HG03039 (cell line): ENCODE results near the gene DAPK2.
"Not testable (repeated sequence)": the region's sequence is repeated elsewhere in the genome, so short reads cannot be mapped to it uniquely, and the experiment has no call there.

Experiments used
- ATAC-seq: cut with Tn5 transposase; IDR thresholded peaks from one replicate; pipeline ENCODE4 v1.9.1; 2021; ENCODE audit warnings: mild to moderate bottlenecking, moderate library complexity; ENCODE audit not compliant: unreplicated experiment

Gene DAPK2

DNA sequence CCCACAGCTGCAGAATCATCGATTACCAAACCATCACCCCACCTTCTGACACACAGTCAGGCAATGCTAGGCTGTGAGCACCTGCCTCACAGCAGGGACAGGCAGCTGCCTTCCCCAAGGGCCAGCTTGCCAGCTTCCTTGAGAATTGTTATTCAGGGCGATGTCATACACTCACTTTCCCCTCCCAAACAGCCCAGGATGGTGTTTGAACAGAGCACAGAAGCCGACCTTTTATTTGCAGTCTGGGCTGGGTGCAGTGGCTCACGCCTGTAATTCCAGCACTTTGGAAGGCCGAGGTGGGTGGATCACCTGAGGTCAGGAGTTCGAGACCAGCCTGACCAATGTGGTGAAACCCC lies 128.0 kb downstream of the DAPK2 start:
- ATAC-seq: no peak

DNA sequence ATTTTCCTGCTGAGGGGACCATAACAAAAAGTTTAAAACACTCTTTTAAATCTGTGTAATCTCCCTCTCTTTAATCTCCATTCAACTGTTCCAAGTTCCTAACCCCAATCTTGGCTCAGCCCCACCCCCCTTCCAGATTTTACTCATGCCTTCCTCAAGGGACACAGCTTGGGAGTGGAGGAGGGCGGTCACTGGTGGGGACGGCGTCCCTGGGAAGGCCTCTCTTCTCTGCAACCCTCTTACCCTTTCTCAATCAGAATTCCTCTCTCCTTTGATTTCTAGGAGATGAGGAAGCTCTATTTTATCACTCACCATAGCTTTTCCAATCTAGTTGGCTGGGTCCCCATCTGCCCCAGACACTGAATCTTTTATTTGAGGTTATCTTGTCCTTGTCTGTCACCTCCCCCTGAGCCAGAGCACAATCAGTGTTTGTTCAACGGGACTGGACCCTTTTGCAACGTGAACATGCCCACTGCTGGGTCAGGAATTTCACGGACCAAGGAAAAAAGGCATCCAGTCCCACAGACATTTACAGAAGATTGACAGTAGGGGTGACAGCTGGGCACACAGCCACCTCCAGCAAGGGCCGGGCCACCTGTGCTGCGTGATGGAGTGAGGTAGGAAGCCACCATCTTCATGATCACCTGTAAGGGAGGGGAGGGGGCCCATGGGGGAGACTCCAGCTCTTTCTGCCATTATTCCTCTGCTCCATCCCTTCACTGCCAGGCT lies 128.5 kb downstream of the DAPK2 start:
- no peak for ATAC-seq

GRCh38 chr15:63915873-63916771 lies 130.2 kb downstream of the DAPK2 start:
- ATAC-seq: no peak

DNA sequence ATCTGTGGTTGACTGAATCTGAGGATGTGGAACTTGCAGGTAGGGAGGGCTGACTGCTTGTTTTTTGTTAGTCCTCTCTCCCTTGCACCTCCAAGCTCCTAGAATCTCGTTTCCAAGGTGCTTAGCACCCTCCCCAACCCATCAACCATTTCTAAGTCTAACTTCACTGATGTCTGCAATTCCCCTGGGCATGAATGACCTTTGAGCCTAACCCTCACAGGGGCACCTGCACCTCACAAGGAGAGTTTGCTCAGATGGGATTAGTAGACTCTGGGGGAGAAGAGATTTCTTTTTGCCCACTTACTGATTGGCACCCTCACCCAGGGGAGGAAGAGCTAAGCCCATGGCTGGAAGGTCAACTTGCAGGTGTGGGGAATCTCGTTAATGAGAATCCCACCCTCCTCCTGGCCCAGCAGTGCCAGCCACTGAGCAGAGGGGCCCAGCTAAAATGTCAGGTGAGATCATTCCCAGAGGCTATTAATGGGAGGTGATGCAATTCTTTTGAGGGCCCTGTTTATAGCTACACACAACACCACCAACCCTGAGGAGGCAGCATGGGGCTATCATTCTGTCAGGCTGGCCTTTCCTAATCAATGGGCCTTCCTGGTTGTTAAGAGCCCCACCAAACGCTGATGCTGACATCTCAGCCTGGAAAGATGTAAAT lies 130.9 kb downstream of the DAPK2 start:
- ATAC-seq: no peak

DNA sequence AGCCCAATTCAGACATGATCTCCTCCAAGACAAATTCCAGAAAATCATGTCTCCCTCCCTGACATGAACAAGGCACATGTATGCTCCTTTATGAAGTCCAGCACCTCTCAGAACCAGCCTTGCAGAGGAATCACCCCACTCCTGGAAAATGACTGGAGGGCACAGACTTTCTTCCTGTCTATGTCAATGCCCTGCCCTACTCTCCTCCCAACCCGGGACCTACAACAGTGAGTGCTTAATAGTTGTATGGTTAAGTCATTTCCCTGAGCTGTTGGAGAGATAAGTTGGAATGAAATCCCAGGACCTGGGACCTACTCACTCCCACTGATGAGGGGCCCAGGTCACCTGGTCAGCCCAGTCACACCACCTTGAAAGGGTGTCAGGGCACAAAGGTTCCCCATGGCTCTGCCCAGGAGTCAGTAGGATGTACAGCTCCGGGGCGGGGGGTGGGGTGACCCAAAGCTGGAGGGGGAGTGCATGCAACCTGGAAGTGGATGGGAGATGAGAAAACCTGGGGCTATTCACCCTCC lies 132.4 kb downstream of the DAPK2 start:
- ATAC-seq: no peak

GRCh38 chr15:63913336-63913735 lies 132.9 kb downstream of the DAPK2 start:
- no peak for ATAC-seq

- ATAC-seq: no peak
Measured at GRCh38 chr15:63912061-63912615, 134.1 kb downstream of the DAPK2 start.

- ATAC-seq: no peak
Measured at GRCh38 chr15:63911160-63911559, 135.1 kb downstream of the DAPK2 start.

DNA sequence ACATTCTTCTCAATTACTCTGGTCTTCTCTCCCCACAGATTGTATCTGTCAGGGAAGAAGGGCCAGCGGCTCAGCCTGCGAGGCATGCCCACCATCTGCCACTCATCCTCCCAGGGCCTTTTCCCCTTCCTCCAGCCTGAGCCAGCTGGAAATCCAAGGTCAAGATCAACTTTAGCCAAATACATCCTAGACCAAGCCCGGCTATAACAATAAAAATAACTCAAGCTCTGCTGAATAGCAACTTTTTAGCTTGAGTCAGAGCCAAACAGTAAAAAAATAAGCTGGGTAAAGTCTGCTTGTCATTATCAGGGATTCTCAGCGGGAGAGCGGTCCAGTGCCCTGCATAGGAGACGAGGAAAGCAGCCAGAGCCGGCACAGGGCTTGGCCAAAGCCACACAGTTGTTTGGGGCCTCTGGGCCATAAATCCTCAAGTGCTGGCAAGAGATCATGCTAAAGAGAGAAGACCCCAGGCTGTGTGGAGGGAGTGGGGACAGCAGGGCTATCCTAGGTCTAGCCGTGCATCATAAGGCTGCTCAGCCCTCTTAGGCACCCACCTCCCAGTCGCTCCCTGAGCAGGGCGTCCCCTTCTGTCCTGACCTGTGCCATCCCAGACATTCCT lies 136.4 kb downstream of the DAPK2 start:
- no peak for ATAC-seq

DNA sequence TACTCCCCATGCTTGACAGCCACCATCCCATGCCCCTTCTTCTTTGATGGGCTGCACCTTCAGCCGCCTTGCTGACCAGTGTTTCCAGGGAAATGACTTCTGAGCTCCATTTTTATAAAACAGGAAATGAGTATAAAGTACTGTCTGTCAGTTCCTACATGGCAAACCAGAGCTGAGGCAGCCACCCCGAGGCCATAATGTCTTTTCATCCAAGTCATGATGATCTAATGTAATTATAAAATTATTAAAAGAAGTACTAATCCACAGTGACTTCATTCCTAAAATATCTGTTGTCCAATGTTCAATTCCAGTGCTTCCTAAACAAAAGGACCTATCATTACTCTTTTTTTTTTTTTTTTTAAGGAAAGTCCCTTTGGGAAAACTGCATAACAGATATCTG lies 137.3 kb downstream of the DAPK2 start:
- ATAC-seq: no peak

- ATAC-seq: no peak
Measured at GRCh38 chr15:63908281-63908680, 138.0 kb downstream of the DAPK2 start.

- no peak for ATAC-seq
Measured at GRCh38 chr15:63907521-63907920, 138.8 kb downstream of the DAPK2 start.

DNA sequence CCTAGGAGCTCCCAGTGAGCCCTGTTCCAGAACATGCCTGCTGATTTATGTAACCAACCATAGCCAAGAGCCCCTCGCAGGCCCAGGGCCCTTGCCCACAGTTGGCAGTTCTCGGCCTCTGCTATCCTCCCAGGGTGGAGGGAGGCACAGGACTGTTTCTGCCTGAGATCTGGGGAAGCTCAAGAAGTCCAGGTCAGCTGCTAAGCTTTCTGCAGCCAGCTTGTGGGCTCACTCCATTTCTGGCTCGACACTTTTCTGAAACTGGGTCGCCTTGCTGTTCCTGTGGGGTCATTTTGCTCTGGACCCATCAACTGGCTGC lies 140.1 kb downstream of the DAPK2 start:
- no peak for ATAC-seq

DNA sequence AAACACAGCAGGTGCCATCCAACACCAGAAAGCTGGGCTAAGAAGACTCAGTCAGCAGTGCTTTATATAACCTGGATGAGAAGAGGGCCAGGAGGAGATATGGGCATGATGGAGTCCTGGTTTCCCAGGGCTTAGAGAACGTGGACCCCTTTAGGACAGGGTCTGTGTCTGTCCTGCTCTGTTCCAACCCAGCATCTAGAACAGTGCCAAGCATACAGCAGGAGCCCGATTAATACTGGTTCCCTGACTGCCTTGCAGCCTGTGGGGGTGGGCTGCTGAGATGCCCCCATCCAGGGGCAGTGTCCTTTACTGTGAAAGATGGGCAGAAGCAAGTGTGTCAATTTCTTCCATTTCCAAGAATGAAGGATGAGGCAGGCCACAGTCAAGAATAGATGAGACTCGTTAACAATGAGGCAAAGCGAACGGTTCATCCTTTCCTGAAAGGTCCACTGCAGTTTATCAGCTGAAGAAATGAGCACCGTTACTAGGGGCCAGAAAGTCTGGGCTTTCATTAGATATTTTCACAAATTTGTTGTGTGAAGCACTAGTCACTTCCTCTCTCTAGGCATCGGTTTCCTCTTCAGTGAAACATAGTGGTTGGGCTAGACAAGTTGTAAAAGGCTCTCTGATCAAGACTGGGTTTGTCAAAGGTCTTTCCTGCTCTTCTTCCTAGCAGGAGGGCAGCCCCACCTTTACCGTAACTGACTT lies 140.6 kb downstream of the DAPK2 start:
- no peak for ATAC-seq

DNA sequence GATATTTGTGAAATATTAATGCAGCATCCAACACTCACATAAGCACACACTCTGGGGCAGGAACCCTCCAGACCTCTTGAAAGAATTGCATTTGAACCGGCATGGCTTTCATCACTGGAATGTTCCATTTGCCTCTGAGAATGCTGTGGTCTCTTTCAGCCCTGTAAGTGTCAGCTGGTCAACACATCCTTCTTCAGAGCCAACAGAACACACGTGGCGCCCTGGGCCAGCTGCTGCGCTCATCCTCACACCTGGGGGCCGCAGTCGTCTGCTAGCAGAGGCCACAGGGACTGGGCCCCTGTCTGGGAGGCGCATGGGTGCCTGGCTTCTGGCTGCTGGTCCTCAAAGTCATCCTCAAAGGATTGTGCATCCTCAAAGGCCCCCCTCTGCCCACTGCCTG lies 141.2 kb downstream of the DAPK2 start:
- no peak for ATAC-seq

DNA sequence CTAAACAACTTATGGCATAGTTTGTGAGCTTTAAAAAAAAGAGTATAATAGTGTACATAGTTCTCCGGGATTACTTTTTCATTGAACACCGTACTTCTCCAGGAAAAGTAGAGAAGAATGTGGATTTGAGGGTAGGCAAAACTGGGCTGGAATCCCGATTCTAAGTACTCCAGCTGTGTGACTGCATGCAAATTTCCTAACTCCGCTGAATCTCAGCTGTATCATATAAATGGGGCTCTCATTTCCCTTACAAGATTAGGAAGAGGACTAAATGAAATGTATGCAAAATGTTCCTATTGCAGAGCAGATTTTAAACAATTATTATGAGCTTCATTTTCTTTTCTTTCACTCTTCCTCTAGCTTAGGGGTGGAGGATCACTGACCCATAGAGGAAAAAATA lies 142.2 kb downstream of the DAPK2 start:
- no peak for ATAC-seq

GRCh38 chr15:63902671-63903035 lies 143.6 kb downstream of the DAPK2 start:
- no peak for ATAC-seq

- no peak for ATAC-seq
Measured at GRCh38 chr15:63901912-63902670, 144.2 kb downstream of the DAPK2 start.

DNA sequence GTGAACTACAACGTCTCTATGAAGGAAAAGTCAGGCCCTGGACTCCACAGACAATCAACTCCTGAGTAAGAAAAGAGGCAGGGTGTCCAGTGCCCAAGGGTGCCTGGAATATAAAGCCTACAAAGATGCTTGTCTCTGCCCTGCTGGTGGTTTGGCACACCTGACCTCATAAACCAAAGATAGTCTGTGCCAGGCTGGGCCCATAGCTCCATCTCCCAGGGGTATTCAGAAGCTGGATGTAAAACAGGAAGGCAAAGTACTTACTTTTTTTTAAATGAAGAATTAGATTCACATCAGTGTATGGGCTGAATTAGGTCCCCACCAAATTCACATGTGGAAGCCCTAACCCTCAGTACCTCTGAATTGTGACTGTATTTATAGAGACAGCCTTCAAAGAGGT lies 146.0 kb downstream of the DAPK2 start:
- no peak for ATAC-seq

- not testable (repeated sequence) for ATAC-seq
Measured at GRCh38 chr15:63899606-63900005, 146.7 kb downstream of the DAPK2 start.
